Lower leg skin (tissue), 4 donors: Measurements from ENCODE around the gene DCTD. TPM values are rescaled to one million over a fixed set of nuclear protein-coding genes. Genes with fewer than 3 reads are reported as not detected.
A peak's percentile ranks its signal among the peaks of the same experiment; 100 is the strongest.

Experiments used
- DNase-seq, 2 donors: peaks; one replicate each; pipeline ENCODE4 v3.0.0-alpha.2; 2019; ENCODE audit warnings: low spot score in 2 of 2
- H3K4me3 ChIP-seq: fragments of 200-600 bp; sonication (generic); 2 replicates; pipeline ENCODE4 v1.5.1; 2017; ENCODE audit warnings: mild to moderate bottlenecking, low read depth; ENCODE audit not compliant: poor library complexity, severe bottlenecking
- CTCF ChIP-seq, 3 donors: fragments of 450-650 bp; IDR thresholded peaks; one replicate each; pipeline ENCODE4 v1.5.1; 2016; ENCODE audit warnings: antibody characterized with exemption in 3 of 3, mild to moderate bottlenecking in 3 of 3, moderate library complexity in 2 of 3
- POLR2A ChIP-seq, 2 donors: fragments of 450-650 bp; IDR thresholded peaks; one replicate each; pipeline ENCODE4 v1.6.1; 2016 to 2017; ENCODE audit warnings: antibody characterized with exemption in 2 of 2, mild to moderate bottlenecking in 1 of 2, moderate library complexity in 1 of 2
- WGBS, 2 donors: methylation state at CpG; one replicate each; pipeline ENCODE4 v1.1.5; 2018; 5-methylcytosine and 5-hydroxymethylcytosine counted together
- intact Hi-C: fragments of 100-400 bp; cut with DNase I; formaldehyde crosslinking; loops from one replicate; pipeline ENCODE4 v1.15.0; 2023; ENCODE audit warnings: low total_unique reads
- total RNA-seq, 4 donors: library from RNA; depleted of rRNA; stranded (reverse); fragments of >200 nt; gene quantifications; one replicate each; pipeline ENCODE4 v1.1.0, GENCODE V29; 2016

The DCTD gene
- total RNA-seq, 4 donors from 2014 or later: 27.7 to 52.4 (median 35.4) TPM

GRCh38 chr4:182884040-182884439 lies 33.1 kb downstream of the DCTD start:
- no peak for DNase-seq
- intact Hi-C loops: no loop called here

GRCh38 chr4:182883351-182883750 lies 33.8 kb downstream of the DCTD start:
- intact Hi-C loops: no loop called here
- no peak overlapping the region for H3K4me3 ChIP-seq
- DNase-seq: peak in 1 of 2 donors; percentile 17
- no peak for TF ChIP-seq CTCF (IDR thresholded peaks at IDR 0.05)
- no peak for TF ChIP-seq POLR2A (IDR thresholded peaks at IDR 0.05)
- 94 to 96% methylated on average over 8 of the region's 8 CpGs for WGBS, 2 donors

More at GRCh38 chr4:182884040-182884439, 33.1 kb downstream of the DCTD start:
- 61 to 78% methylated on average over 3 of the region's 3 CpGs for WGBS, 2 donors
- H3K4me3 ChIP-seq: no peak overlapping the region
- TF ChIP-seq CTCF (IDR thresholded peaks at IDR 0.05) (no peak), POLR2A (IDR thresholded peaks at IDR 0.05) (no peak)

DNA sequence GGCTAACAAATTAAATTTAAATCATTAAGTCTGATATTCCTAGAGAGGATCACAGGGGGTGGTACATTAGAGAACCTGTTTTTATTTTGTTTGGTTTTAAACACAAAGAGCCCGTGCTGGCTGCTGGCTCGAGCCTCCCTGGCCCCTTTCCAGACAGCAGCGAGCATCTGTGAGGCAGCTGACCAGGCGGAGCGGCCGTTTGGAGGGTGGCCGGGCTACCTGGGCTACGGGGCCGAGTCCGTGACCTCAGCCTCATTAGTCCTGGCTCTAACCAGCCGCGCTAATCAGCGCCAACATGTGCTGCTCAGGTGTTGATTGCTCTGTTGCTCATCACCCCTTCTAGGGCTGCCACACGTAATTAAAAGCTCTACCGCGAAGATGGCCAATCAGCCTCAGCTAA lies 35.3 kb downstream of the DCTD start:
- 78 to 82% methylated on average over 16 of the region's 16 CpGs for WGBS, 2 donors
- TF ChIP-seq CTCF (IDR thresholded peaks at IDR 0.05) (no peak), POLR2A (IDR thresholded peaks at IDR 0.05) (no peak)
- peak in 1 of 2 donors; percentile 46 for DNase-seq
- intact Hi-C loops: no loop called here
- no peak overlapping the region for H3K4me3 ChIP-seq

DNA sequence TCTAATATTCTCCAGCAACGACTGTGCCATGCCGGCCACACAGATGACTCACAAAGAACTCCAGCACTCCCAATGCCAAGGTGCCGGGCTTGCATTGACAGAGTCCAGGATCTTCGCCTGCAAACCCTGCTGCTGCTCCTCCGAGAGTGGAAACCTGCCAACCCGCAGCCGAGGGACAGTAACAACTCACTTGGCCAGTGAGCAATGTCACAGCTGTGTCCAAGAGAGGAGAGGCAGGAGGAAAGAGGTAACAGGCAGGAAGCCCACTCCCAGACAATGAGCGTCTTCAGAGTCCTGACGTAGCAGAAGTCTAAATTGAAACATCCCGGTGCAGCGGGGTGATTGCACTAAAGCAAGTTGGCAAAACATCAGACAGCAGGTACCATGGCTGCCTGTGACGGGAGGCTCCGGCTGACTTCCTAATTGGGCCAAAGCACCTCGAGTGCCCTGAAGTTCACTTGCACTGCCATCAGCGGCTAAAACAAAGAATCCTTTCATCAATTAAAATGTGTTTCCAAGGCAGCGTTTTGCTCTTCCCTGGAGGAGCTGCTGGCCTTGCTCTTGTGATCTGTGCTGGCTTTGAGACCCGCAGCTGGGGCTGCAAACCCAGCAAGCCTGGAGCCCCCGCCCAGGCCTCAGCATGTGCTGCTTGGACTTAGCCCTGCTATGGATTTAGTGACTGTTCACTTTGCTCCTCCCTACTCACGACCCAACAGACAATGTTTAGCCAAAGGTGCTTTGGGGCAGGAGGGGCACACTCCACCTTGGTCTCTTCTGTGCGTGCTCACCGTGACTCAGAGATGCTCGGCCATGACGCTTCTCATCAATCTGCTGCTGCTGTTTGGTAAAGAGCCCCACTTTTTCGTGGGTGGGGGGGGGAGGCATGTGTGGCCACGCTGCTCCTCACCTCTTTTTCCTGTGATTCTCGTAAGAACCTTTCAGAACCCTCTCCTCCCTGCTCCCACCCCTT lies 36.5 kb downstream of the DCTD start:
- H3K4me3 ChIP-seq: no peak overlapping the region
- DNase-seq: peak in 1 of 2 donors; percentile 82
- no peak for TF ChIP-seq CTCF (IDR thresholded peaks at IDR 0.05)
- no peak for TF ChIP-seq POLR2A (IDR thresholded peaks at IDR 0.05)
- 55 to 61% methylated on average over 25 to 26 of the region's 26 CpGs for WGBS, 2 donors
- intact Hi-C loops: no loop called here

DNA sequence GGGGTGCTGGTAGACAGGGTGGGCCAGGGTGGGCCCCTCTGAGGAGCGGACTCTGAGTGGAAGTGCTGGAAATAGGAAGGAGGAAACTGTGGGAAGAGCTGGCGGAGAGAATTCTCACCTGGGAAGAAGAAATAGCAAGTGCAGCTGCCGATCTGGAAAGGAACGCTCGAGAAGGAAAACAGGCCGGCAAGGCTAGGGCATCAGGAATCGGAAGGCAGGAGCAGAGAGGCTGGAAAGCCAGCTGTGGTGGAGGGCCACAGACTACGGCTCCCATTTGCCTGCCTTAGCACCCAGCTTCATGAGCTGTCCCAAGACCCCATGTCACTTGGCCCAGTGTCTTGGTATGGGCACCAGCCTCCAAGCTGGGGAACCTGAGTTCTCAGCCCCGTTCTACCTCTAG lies 37.3 kb downstream of the DCTD start:
- WGBS, 2 donors: 94% methylated on average over 9 of the region's 9 CpGs
- intact Hi-C loops: no loop called here
- H3K4me3 ChIP-seq: no peak overlapping the region
- TF ChIP-seq POLR2A (IDR thresholded peaks at IDR 0.05) (no peak), CTCF (IDR thresholded peaks at IDR 0.05) (no peak)
- peak in 1 of 2 donors; percentile 81 for DNase-seq
